Right forelimb (tissue), 1 donor: ENCODE data around the gene TSSK1B.
"Not testable (repeated sequence)": the region's sequence is repeated elsewhere in the genome, so short reads cannot be mapped to it uniquely, and the experiment has no call there.

Experiments
- DNase-seq: peaks from one replicate; pipeline ENCODE4 v3.0.0-alpha.2; 2018

TSSK1B gene

GRCh38 chr5:113434889-113435288 is at the start of gene TSSK1B:
TSS of gene TSSK1B (minus strand) at chr5:113434989. CDS start at chr5:113434839, 150 bp downstream.
- DNase-seq = no peak

- DNase-seq = no peak
These were observed 45.5 kb upstream of the TSSK1B start for GRCh38 chr5:113480243-113480642.

- DNase-seq = no peak
These were observed 43.9 kb upstream of the TSSK1B start for GRCh38 chr5:113478691-113479090.

- DNase-seq = no peak
These were observed 39.4 kb upstream of the TSSK1B start for GRCh38 chr5:113474100-113474728.

GRCh38 chr5:113463032-113463431 is 28.2 kb upstream of the TSSK1B start:
- DNase-seq = no peak

GRCh38 chr5:113457106-113457505 is 22.3 kb upstream of the TSSK1B start:
- DNase-seq = not testable (repeated sequence)

- DNase-seq = no peak
These were observed 18.2 kb upstream of the TSSK1B start for GRCh38 chr5:113452941-113453340.

- no peak for DNase-seq
These were observed 17.0 kb upstream of the TSSK1B start for GRCh38 chr5:113451797-113452196.

GRCh38 chr5:113450929-113451328 is 16.1 kb upstream of the TSSK1B start:
- no peak for DNase-seq

GRCh38 chr5:113450462-113450861 is 15.7 kb upstream of the TSSK1B start:
- no peak for DNase-seq

- no peak for DNase-seq
These were observed 13.5 kb upstream of the TSSK1B start for GRCh38 chr5:113448252-113448651.

- no peak for DNase-seq
These were observed 12.8 kb upstream of the TSSK1B start for GRCh38 chr5:113447498-113448050.

- DNase-seq = no peak
These were observed 11.7 kb upstream of the TSSK1B start for GRCh38 chr5:113446358-113446927.

GRCh38 chr5:113437111-113437510 is 2.3 kb upstream of the TSSK1B start:
- DNase-seq = no peak

- DNase-seq = no peak
These were observed 786 bp upstream of the TSSK1B start for GRCh38 chr5:113435575-113435974.

GRCh38 chr5:113433862-113434612 is 752 bp downstream of the TSSK1B start:
- DNase-seq = no peak

GRCh38 chr5:113433071-113433470 is 1.7 kb downstream of the TSSK1B start:
- DNase-seq = no peak

- no peak for DNase-seq
These were observed 6.8 kb downstream of the TSSK1B start for GRCh38 chr5:113427871-113428574.

- DNase-seq = no peak
These were observed 8.9 kb downstream of the TSSK1B start for GRCh38 chr5:113425909-113426308.

GRCh38 chr5:113421693-113422092 is 13.1 kb downstream of the TSSK1B start:
- no peak for DNase-seq

- DNase-seq = no peak
These were observed 29.3 kb downstream of the TSSK1B start for GRCh38 chr5:113405530-113405929.

- DNase-seq = no peak
These were observed 30.5 kb downstream of the TSSK1B start for GRCh38 chr5:113404269-113404668.

GRCh38 chr5:113397986-113398385 is 36.8 kb downstream of the TSSK1B start:
- not testable (repeated sequence) for DNase-seq
